HG02973 (cell line): ENCODE data around the gene NEK2.
"Not testable (repeated sequence)": the region's sequence is repeated elsewhere in the genome, so short reads cannot be mapped to it uniquely, and the experiment has no call there.

Source experiments
- ATAC-seq: cut with Tn5 transposase; IDR thresholded peaks from one replicate; pipeline ENCODE4 v1.9.1; 2021; ENCODE audit warnings: moderate library complexity; ENCODE audit not compliant: unreplicated experiment

The NEK2 gene

GRCh38 chr1:211652371-211652770, 23.1 kb downstream of the NEK2 start:
- ATAC-seq: no peak

- no peak for ATAC-seq
Observed at GRCh38 chr1:211650904-211651303, 24.5 kb downstream of the NEK2 start.

GRCh38 chr1:211648980-211649934, 26.2 kb downstream of the NEK2 start:
- no peak for ATAC-seq

- no peak for ATAC-seq
Observed at GRCh38 chr1:211648336-211648735, 27.1 kb downstream of the NEK2 start.

GRCh38 chr1:211647711-211648121, 27.7 kb downstream of the NEK2 start:
- ATAC-seq: no peak

GRCh38 chr1:211646566-211646965, 28.9 kb downstream of the NEK2 start:
- no peak for ATAC-seq

GRCh38 chr1:211645601-211646000, 29.8 kb downstream of the NEK2 start:
- not testable (repeated sequence) for ATAC-seq

- ATAC-seq: no peak
Observed at GRCh38 chr1:211644653-211645052, 30.8 kb downstream of the NEK2 start.

GRCh38 chr1:211643324-211644212, 31.9 kb downstream of the NEK2 start:
- no peak for ATAC-seq

GRCh38 chr1:211642870-211643269, 32.6 kb downstream of the NEK2 start:
- ATAC-seq: no peak

- no peak for ATAC-seq
Observed at GRCh38 chr1:211641942-211642341, 33.5 kb downstream of the NEK2 start.

- no peak for ATAC-seq
Observed at GRCh38 chr1:211641044-211641800, 34.2 kb downstream of the NEK2 start.

GRCh38 chr1:211640301-211640630, 35.2 kb downstream of the NEK2 start:
- ATAC-seq: no peak

- ATAC-seq: no peak
Observed at GRCh38 chr1:211639475-211640300, 35.7 kb downstream of the NEK2 start.

- ATAC-seq: no peak
Observed at GRCh38 chr1:211638689-211639101, 36.7 kb downstream of the NEK2 start.

GRCh38 chr1:211638246-211638645, 37.2 kb downstream of the NEK2 start:
- no peak for ATAC-seq

- no peak for ATAC-seq
Observed at GRCh38 chr1:211637066-211637465, 38.4 kb downstream of the NEK2 start.

GRCh38 chr1:211636575-211637029, 38.8 kb downstream of the NEK2 start:
- ATAC-seq: not testable (repeated sequence)

GRCh38 chr1:211635597-211636205, 39.7 kb downstream of the NEK2 start:
- ATAC-seq: no peak

- no peak for ATAC-seq
Observed at GRCh38 chr1:211634931-211635330, 40.5 kb downstream of the NEK2 start.
